Activated B cell treated with CpG ODN at 0.5 μM for 24 hours (primary cell): ENCODE results near the gene PRDM16. TPM values are rescaled to one million over a fixed set of nuclear protein-coding genes. Genes with fewer than 3 reads are reported as not detected.

Experiments used
- ATAC-seq: fragments of 200-7000 bp; cut with Tn5 transposase; one replicate; pipeline ENCODE4 v1.10.0; 2021; ENCODE audit warnings: low read depth, mild to moderate bottlenecking, moderate library complexity
- CTCF ChIA-PET: fragments of 350-600 bp; sonication (Branson Sonifier 250); formaldehyde crosslinking; loops from one replicate; lab custom pipeline; 2021; ENCODE audit warnings: antibody characterized with exemption; lab: Charles Lee
- POLR2A ChIA-PET: fragments of 350-600 bp; sonication (Branson Sonifier 250); formaldehyde crosslinking; loops from one replicate; lab custom pipeline; 2021; ENCODE audit warnings: antibody characterized with exemption; lab: Charles Lee
- DNase-seq: peaks from one replicate; pipeline ENCODE4 v3.0.0; 2022
- H3K27ac Mint-ChIP-seq: one replicate; pipeline ENCODE4 v1.8.0; 2020; ENCODE audit warnings: mixed read lengths
- H3K27me3 Mint-ChIP-seq: one replicate; pipeline ENCODE4 v1.8.0; 2021; ENCODE audit warnings: mixed read lengths
- H3K36me3 Mint-ChIP-seq: one replicate; pipeline ENCODE4 v1.8.0; 2021; ENCODE audit warnings: low read depth, mixed read lengths
- H3K4me1 Mint-ChIP-seq: one replicate; pipeline ENCODE4 v1.8.0; 2021; ENCODE audit warnings: mixed read lengths
- H3K4me3 Mint-ChIP-seq: one replicate; pipeline ENCODE4 v1.8.0; 2020; ENCODE audit warnings: mild to moderate bottlenecking, mixed read lengths
- H3K9me3 Mint-ChIP-seq: one replicate; pipeline ENCODE4 v1.8.0; 2020; ENCODE audit warnings: mixed read lengths
- CTCF ChIP-seq: fragments of 200-600 bp; IDR thresholded peaks from one replicate; pipeline ENCODE4 v1.8.0; 2022; ENCODE audit warnings: antibody characterized with exemption, mild to moderate bottlenecking
- intact Hi-C: fragments of 100-400 bp; cut with micrococcal nuclease; formaldehyde crosslinking; loops from one replicate; pipeline ENCODE4 v1.15.1; 2024
- total RNA-seq: library from RNA; stranded (reverse); gene quantifications from 2 replicates; pipeline ENCODE4 v1.2.3, GENCODE V29; 2022

Gene PRDM16
- total RNA-seq, 1 donor from 2014 or later = not detected

DNA sequence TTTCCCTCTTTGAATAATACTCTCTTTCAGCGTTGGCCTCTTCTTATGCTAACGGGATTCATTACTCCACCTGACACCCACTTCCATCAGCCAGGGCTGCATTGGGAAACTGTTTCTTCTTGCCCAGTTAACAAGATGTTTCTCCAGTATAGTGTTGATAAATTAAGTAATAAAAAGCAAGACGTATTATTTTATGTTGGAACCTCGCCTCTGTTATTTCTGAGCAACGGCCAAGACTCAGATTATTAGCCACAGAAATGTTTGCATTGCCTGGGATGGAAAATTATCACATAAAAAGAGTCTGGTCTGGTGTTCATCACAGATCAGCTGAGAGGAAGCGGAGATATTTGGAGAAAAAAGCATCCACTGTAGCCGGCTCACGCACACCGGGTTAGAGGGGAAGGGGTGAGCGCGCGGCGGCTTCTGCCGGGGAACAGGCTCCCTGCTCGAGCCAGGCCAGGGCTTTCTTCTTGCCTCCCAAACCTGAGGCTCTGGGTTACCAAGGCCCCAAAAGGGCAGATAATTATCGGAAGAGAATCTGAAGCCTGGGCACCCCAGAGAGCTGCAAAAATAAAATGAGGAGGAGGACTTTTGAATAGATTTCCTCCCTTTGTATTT lies 189.5 kb downstream of the PRDM16 start:
- no peaks in the 10 kb centered on the region for H3K36me3 Mint-ChIP-seq
- H3K27ac Mint-ChIP-seq = no peak overlapping the region
- DNase-seq (no peak), ATAC-seq (no peak)
- POLR2A ChIA-PET = no interaction called here
- no peak for TF ChIP-seq CTCF
- CTCF ChIA-PET = no interaction called here
- intact Hi-C loops = no loop called here
- no peaks in the 10 kb centered on the region for H3K4me1 Mint-ChIP-seq
- no peaks in the 10 kb centered on the region for H3K27me3 Mint-ChIP-seq
- H3K4me3 Mint-ChIP-seq = no peak overlapping the region
- peaks cover 4% of the 10 kb centered on the region for H3K9me3 Mint-ChIP-seq

GRCh38 chr1:3259020-3259419 lies 190.0 kb downstream of the PRDM16 start:
- ChIA-PET POLR2A (no interaction called here), CTCF (no interaction called here)
- Mint-ChIP-seq H3K27ac (no peak overlapping the region), H3K9me3 (peaks cover 4% of the 10 kb centered on the region), H3K4me3 (no peak overlapping the region), H3K36me3 (no peaks in the 10 kb centered on the region), H3K27me3 (no peaks in the 10 kb centered on the region), H3K4me1 (no peaks in the 10 kb centered on the region)
- ATAC-seq (no peak), DNase-seq (no peak)
- TF ChIP-seq CTCF = no peak
- intact Hi-C loops = no loop called here

DNA sequence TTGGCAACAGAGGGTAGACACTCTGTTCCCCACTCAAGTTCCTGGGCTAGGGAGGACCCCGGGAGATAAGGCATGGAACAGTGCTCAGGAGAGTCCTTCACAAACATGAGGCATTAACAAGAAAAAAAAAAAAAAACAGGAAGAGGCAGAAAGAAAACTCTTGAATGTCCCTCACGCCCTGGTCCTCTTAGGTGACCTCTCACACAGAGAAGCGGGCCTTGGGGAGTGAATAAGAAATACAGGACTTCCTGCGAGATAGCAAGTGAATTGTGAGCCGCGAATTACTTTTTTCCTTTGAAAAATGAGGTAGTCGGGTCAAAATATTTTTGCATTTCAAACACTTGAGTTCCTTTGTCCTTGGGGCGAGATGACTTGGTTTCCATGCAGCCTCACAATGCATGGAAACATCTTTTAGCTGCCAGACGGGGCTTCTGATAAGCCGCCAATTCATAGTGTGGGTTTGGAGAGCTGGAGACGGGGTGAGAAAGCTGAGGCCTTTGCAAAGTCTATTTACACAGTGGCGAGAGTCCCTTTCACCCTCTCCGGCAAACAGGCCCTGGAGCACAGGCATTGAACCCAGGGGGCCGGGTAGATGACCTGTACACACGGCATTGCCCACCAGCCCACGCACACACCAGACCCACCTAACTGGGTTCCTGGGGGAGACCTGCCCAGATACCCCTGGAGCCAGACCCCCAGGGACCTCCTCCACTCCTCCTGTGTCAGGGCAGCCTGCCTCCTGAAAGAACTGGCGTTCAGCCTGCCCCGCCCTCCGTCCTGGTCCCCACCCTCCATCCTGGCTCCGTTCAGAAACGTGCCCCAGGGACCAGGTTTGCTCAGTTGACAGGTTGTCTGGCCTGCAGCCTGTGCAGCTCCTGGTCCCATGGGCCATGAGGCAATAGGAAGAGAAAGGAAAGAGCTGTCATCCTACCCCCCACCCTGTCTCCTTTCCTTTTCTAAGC lies 192.3 kb downstream of the PRDM16 start:
- H3K27ac Mint-ChIP-seq = no peak overlapping the region
- no peaks in the 10 kb centered on the region for H3K36me3 Mint-ChIP-seq
- no peak for DNase-seq
- peaks cover 4% of the 10 kb centered on the region for H3K9me3 Mint-ChIP-seq
- no peak overlapping the region for H3K4me3 Mint-ChIP-seq
- no peaks in the 10 kb centered on the region for H3K4me1 Mint-ChIP-seq
- H3K27me3 Mint-ChIP-seq = no peaks in the 10 kb centered on the region
- intact Hi-C loops = no loop called here
- no peak for ATAC-seq
- TF ChIP-seq CTCF = no peak
- CTCF ChIA-PET = no interaction called here
- POLR2A ChIA-PET = no interaction called here

- Mint-ChIP-seq H3K4me1 (no peaks in the 10 kb centered on the region), H3K4me3 (no peak overlapping the region), H3K27ac (no peak overlapping the region), H3K36me3 (no peaks in the 10 kb centered on the region), H3K9me3 (peaks cover 4% of the 10 kb centered on the region), H3K27me3 (no peaks in the 10 kb centered on the region)
- TF ChIP-seq CTCF = no peak
- ATAC-seq = no peak
- intact Hi-C loops = no loop called here
- DNase-seq = no peak
- ChIA-PET POLR2A (no interaction called here), CTCF (no interaction called here)
Observed at GRCh38 chr1:3261969-3262579, 193.1 kb downstream of the PRDM16 start.
